ENCODE measurements around the gene SND1. TPM values are rescaled to one million over a fixed set of nuclear protein-coding genes. Genes with fewer than 3 reads are reported as not detected.

The SND1 gene
- total and polyA plus RNA-seq, 2 donors (not counting 3 experiments of a cell fraction or from before 2014, with no cell fraction given), result 116 to 249 TPM

GRCh38 chr7:128065872-128066271 lies 413.9 kb downstream of the SND1 start:
- no peak overlapping the region for H3K4me2 ChIP-seq (ENCODE audit: insufficient read depth, low read length)
- H3K9ac ChIP-seq (replicated peaks; ENCODE audit: extremely low read depth, insufficient read depth, low read length), result no peak overlapping the region
- peaks cover 0 to 2% of the 10 kb centered on the region in 2 experiments for H3K36me3 ChIP-seq (ENCODE audit: control insufficient read depth in 2 of 2, extremely low read depth in 1 of 2, insufficient read depth in 2 of 2, low read length in 2 of 2)
- H3K9me3 ChIP-seq (replicated peaks; ENCODE audit: control insufficient read depth, insufficient read depth, low read length), result no peaks in the 10 kb centered on the region
- no peaks in the 10 kb centered on the region for H3K27me3 ChIP-seq (ENCODE audit: control insufficient read depth in 2 of 2, insufficient read depth in 2 of 2, low read length in 2 of 2)
- H3K4me3 ChIP-seq (replicated peaks in 1 of 3; ENCODE audit: insufficient read depth in 1 of 3, low read depth in 1 of 3, low read length in 3 of 3), result no peak overlapping the region
- DNase-seq (ENCODE audit: low read depth, low spot score) (no peak), FAIRE-seq (no peak)
- POLR2A ChIA-PET, result no interaction called here
- no TSS peak for BruUV-seq (replicated peaks)
- H3K9me1 ChIP-seq (replicated peaks; ENCODE audit: control insufficient read depth, extremely low read depth, insufficient read depth, low read length), result no peaks in the 10 kb centered on the region
- no peak overlapping the region for H2AFZ ChIP-seq (ENCODE audit: low read depth, low read length)
- TF ChIP-seq GATA2 (IDR thresholded peaks at IDR 0.05; ENCODE audit: insufficient read depth, insufficient read length, low read depth, low read length) (no peak), EZH2 (IDR thresholded peaks at IDR 0.05; ENCODE audit: borderline replicate concordance, low read depth, low read length, severe bottlenecking) (no peak), CTCF (IDR thresholded peaks at IDR 0.05; ENCODE audit: extremely low read depth in 1 of 2, insufficient read depth in 1 of 2, low read depth in 1 of 2, low read length in 2 of 2) (no peak), MYC (IDR thresholded peaks at IDR 0.05; ENCODE audit: low read depth, low read length) (no peak), FOS (IDR thresholded peaks at IDR 0.05; ENCODE audit: borderline replicate concordance, insufficient read depth, low read length) (no peak), POLR2A (IDR thresholded peaks at IDR 0.05; ENCODE audit: low read depth, low read length) (no peak), MAX (IDR thresholded peaks at IDR 0.05; ENCODE audit: insufficient read depth, insufficient read length) (no peak), JUN (IDR thresholded peaks at IDR 0.05; ENCODE audit: borderline replicate concordance, insufficient read depth, insufficient read length, low read depth) (no peak), POLR2AphosphoS5 (IDR thresholded peaks at IDR 0.05; ENCODE audit: insufficient read depth, low read depth, low read length) (no peak)
- dilution Hi-C loops (cut with MboI; ENCODE audit: extremely low pct_ligation_motif_present, low sequenced_read_pairs), result no loop called here
- H3K27ac ChIP-seq (ENCODE audit: insufficient read depth, low read depth, low read length), result no peak overlapping the region
- intact Hi-C loops (cut with micrococcal nuclease), result no loop called here
- no peaks in the 10 kb centered on the region for H3K79me2 ChIP-seq (ENCODE audit: control insufficient read depth, insufficient read depth, low read length)
- H4K20me1 ChIP-seq (replicated peaks; ENCODE audit: control insufficient read depth, extremely low read depth, insufficient read depth, low read length), result no peaks in the 10 kb centered on the region
- CTCF ChIA-PET, result no interaction called here
- H3K4me1 ChIP-seq (ENCODE audit: control insufficient read depth, extremely low read depth, insufficient read depth, low read length), result no peaks in the 10 kb centered on the region

Data from endothelial cell of umbilical vein (primary cell).